Testis (tissue), 2 donors: Measurements from ENCODE around the gene GLI3.

Experiments
- CTCF ChIP-seq, 3 experiments: fragments of 450-650 bp in 2 of 3; fragments of 200-600 bp in 1 of 3; sonication (generic) in 1 of 3; IDR thresholded peaks; one replicate each; pipeline ENCODE4 v1.5.1; 2016 to 2019; ENCODE audit warnings: antibody characterized with exemption in 3 of 3, mild to moderate bottlenecking in 2 of 3, moderate library complexity in 1 of 3
- POLR2A ChIP-seq: fragments of 450-650 bp; IDR thresholded peaks from one replicate; pipeline ENCODE4 v1.6.1; 2017; ENCODE audit warnings: antibody characterized with exemption, mild to moderate bottlenecking, moderate library complexity

GRCh38 chr7:41912426-41912825 lies 324.6 kb downstream of the GLI3 start:
- no peak for TF ChIP-seq CTCF (IDR thresholded peaks at IDR 0.05)
- no peak for TF ChIP-seq POLR2A
